GM21619 (cell line): ENCODE results near the gene FEN1.

Source experiments
- ATAC-seq: cut with Tn5 transposase; IDR thresholded peaks from one replicate; pipeline ENCODE4 v1.9.1; 2021; ENCODE audit not compliant: unreplicated experiment

The FEN1 gene

DNA sequence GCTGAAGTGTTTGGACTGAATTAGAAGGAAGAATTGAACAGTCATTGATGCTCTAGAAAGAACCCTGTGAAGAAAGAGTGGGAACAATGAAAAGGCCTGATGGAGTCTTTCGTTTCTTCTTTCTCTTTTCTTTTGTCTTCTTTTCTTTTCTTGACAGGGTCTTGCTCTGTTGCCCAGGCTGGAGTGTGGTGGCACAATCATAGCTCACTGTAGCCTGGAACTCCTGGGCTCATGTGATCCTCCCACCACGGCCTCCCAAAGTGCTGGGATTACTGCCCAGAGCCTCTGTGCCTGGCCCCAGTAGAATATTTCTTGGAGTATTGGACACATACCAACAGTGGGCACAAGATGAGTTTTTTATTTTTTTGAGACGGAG, 1.1 kb downstream of the FEN1 start:
- no peak for ATAC-seq

DNA sequence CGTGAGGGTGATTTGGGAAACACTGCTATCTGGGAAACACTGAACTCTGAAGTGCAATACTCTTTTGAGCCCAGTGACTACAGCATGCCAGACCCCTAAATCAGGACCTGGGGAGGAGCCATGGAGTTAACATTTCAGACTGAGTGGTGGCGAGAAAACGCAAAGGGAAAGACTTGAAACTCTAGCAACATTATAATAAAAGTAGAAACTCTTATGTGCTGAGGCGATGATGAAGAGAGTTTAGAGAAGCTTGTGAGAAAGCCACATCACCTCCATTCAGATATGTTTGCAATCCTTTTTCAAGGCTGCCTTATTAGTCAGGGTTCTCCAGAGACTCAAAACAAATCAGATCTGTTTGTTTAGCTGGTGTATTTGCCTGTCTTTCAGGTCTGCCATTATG, 1.9 kb downstream of the FEN1 start:
- ATAC-seq, result no peak

DNA sequence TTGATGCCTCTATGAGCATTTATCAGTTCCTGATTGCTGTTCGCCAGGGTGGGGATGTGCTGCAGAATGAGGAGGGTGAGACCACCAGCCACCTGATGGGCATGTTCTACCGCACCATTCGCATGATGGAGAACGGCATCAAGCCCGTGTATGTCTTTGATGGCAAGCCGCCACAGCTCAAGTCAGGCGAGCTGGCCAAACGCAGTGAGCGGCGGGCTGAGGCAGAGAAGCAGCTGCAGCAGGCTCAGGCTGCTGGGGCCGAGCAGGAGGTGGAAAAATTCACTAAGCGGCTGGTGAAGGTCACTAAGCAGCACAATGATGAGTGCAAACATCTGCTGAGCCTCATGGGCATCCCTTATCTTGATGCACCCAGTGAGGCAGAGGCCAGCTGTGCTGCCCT, 2.7 kb downstream of the FEN1 start:
- no peak for ATAC-seq

DNA sequence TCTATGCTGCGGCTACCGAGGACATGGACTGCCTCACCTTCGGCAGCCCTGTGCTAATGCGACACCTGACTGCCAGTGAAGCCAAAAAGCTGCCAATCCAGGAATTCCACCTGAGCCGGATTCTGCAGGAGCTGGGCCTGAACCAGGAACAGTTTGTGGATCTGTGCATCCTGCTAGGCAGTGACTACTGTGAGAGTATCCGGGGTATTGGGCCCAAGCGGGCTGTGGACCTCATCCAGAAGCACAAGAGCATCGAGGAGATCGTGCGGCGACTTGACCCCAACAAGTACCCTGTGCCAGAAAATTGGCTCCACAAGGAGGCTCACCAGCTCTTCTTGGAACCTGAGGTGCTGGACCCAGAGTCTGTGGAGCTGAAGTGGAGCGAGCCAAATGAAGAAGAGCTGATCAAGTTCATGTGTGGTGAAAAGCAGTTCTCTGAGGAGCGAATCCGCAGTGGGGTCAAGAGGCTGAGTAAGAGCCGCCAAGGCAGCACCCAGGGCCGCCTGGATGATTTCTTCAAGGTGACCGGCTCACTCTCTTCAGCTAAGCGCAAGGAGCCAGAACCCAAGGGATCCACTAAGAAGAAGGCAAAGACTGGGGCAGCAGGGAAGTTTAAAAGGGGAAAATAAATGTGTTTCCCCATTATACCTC, 3.3 kb downstream of the FEN1 start:
- no peak for ATAC-seq

DNA sequence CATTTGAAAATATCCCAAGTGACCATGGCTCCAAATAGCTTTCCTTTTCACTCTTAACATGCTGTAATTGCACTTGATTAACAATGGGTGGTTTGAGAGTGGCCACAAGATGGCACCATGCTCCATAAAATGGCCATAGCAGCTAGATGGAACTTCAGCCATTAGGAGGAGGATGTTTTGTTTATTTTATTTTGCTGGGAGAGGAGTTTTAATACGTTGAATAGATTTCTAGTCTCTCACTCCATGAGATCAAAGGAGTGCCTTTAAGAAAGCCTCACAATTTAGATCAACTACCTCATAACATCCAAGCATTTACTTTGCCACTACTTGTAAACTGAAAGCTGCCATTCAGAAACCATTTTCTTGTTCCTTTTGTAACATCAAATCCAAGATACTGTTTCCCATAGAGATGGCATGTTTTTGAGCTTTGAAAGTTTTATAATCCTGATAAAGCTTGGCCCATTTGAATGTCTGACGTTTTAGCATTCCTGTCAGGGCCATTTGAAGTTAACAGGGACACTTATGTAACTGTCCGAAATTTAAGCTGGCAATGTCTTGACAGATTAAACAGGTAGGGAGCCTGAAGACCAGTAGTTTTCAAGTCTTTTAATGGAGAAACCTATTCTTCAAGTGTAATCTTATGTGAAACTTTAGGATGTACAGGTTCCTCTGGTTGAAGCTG, 4.7 kb downstream of the FEN1 start:
- no peak for ATAC-seq

DNA sequence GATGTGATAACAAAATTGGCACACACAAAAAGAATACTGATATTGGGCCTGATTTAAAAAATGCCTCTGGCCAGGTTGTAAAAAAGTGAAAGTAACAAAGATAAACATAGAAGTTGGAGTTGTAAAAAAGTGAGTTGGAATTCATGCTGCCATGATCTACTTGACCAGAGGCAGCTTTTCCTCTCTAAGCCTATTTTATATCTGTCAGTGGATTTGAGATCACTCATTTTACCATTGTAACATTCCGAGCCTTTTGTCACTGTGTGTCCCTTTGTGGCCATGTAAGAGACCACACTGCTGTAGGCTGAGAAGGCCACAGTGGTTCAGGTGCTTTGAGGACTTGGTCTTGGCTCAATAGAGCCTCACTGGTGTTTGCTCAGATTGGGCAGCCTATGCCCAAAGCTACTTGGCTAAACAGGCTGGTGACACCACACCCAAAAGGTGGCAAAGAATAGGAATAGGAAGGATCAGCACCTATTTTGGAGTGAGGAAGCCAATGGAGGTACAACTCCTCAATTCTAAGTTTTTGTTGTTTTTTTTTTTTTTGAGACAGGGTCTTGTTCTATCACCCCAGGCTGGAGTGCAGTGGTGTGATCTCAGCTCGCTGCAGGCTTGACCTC, 7.1 kb downstream of the FEN1 start:
- ATAC-seq, result no peak

DNA sequence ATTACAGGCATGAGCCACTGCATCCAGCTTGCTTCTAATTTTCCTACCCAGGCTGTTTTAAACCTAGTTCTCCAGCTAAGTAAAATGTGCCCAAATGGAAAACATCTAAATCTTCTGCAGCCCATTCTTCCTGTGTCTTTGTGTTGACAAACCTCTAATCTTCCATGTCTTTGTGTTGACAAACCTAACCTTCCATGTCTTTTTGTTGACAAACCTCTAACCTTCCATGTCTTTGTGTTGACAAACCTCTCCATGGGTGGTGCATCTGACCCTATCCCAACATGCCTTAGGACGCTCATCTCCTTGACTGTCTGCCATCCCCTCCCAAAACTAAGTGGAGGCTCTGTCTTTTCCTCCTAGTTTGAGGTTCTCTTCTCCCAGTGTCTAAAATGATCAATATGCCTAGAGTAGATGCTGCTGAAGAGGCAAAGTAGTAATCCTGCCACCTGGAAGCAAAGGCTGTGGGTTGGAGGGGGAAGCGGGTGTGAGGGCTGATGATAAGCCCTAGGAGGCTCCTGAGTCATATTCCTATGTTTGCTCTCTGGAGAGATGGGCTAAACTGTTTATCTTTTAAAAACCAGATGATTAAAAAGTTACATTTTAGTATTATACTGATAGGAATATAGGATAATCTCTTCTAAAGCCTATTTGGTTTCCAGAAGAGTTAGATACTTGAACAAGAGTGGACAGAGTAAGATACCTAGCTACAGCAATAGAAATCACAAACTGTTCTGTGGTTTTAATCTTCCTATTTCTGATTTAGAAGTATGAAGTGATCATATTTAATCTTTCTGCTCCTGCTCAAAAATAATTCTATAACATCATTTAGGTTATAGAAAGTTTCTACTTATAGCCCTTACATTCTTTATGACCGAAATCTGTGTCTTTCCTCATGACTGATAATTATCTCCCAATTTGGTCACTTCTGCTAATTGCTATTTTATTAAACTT, 7.9 kb downstream of the FEN1 start:
- no peak for ATAC-seq

DNA sequence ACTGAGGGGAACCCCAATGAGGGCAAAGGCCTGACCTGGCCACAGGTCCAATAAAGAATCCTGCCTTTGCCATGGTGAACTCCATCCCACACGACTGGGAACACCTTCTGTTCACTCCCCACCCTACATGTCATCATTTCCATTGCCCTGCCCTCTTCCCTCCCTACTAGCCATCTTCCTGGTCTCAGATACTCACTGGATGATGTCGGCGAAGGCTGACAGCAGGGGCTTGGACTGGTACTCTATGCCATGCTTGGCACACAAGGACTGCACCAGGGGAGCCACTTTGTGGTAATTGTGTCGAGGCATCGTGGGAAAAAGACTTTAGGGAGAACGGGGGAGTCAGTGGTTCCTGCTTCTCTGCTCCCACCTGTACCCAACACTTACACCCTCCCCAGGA, 9.9 kb downstream of the FEN1 start:
- ATAC-seq, result no peak

DNA sequence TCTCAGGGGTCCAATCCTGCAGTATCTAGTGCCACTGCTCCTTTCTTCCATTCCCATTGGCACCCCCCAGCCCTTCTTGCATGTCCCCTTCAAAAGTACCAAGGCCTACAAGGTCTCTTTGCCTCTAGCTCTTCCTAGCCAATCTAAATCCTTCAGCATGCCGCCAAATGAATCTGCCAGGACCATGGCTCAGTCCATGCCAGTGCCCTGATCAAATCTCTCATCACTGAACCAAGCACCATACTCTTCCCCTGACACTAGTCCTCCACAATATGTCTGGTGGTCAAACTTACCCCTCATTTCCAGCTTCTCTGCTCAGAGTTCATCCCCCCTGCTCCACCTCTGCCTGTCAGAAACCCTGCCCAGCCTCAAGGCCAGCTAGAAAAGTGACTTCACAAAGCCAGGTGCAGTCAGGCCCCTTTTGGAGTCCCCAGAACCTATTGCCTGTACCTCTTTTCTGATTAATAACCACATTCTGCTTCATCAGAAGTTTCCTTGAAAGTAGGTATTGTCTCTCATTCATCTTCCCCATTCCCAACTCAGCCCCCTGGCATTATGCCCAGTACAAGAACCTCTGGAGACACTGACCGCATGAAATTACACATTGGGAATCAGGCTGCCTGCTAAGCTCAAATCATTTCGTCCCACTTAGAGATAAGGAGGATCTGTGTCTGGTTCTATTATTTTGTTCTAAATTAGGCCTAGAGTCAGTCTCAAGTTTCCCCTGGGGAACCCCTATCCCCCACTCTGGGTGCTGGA, 11.4 kb downstream of the FEN1 start:
- no peak for ATAC-seq

DNA sequence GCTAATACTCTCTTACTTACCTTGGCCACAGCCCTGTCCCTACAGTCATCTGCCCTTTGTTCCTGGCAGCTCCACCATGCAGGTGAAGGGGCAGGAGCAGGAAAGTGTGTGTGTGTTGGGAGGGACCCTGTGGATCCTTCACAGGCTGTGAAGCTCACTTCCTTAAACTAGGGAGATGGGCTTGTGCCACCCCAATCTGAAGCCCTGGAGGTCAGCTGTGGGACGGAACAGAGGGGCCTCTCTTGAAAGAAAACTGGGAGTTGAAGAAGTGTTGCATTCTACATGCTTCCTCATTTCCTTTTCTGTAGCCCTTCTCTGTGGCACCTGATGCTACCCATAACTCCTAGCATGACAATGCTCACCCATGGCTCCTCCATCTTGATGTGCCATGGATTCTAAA, 12.4 kb downstream of the FEN1 start:
- ATAC-seq, result no peak

DNA sequence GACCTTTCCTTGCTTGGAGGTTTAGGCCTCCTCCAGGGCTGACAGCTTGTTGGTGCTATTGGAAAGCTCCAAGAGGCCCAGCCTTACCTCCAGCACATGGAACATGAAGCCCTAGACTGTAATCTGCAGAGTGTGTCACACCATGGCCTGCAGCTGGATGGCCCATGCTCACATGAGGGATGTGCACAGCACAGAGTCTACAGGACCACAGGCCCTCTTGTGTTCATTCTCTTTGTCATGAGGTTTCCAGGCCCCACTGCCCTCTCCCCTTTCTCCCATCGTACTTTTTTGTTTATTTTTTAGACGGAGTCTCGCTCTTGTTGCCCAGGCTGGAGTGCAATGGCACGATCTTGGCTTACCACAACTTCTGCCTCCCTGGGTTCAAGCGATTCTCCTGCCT, 14.1 kb downstream of the FEN1 start:
- no peak for ATAC-seq

DNA sequence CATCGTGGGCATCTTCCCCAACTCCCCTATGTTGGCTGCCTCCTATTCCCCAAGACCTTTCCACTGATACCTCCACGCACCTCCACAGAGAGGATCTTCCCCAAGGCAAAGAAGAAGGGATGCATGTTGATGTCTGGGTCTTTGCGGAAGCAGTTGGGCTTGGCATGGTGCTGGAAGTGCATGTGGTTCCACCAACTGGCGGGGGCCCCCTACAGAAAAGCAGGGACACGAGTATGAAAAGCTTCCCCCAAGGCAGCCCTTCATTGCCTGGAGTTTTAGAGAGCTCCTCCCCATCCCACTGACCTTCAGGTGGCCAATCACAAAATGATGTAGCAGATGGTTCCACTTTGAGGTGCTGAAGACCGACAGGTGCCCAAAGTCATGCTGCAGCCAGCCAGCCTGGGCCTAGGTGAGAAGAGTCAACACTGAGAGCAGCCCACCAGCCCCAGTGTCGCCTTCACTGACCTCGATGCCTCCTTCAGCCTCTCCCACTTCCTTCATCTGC, 18.0 kb downstream of the FEN1 start:
- no peak for ATAC-seq

DNA sequence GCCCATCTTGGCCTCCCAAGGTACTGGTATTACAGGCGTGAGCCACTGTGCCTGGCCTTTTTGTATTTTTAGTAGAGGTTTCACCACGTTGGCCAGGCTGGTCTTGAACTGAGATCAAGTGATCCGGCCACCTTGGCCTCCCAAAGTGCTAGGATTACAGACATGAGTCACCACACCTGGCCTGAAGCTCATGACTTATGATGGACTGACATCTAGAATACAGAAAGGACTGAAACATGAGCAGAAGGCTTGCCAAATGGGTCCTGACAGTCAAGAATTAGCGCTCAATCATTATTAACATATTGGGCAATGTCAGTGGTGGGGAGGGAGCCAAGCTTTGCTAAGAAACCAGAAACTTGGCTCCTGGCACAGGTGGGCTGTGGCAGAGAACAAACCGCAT, 19.1 kb downstream of the FEN1 start:
- ATAC-seq, result no peak

DNA sequence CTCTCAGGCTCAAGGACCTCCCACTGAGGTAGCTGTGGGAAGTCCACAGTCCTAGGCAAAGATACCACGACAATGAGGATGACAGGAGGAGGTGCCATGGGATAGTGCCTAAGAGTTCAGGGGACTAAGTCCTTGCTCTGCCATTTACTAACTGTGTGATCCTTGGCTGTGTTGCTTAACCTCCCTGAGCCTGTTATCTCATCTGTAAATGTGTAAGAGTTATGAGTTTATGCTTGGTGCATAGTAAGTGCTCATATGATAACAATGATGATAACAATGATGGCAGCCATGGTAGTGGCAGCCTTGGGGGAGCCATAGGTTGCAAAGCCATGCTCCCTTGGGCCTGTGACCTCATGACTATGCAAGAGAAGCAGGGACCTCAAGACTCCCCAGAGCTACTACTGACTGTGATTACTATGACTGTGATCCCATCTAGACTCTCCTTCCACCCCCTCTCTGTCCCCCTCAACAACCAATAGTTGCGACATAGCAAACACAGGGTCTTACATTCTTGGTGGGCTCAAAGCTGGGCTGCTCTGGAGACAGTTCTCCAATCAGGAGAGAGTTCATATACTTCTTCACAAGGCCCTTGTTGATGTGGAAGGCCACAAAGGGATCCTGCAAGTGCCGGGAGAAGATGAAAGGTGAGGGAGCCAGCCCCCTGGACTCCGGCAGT, 20.2 kb downstream of the FEN1 start:
- no peak for ATAC-seq

DNA sequence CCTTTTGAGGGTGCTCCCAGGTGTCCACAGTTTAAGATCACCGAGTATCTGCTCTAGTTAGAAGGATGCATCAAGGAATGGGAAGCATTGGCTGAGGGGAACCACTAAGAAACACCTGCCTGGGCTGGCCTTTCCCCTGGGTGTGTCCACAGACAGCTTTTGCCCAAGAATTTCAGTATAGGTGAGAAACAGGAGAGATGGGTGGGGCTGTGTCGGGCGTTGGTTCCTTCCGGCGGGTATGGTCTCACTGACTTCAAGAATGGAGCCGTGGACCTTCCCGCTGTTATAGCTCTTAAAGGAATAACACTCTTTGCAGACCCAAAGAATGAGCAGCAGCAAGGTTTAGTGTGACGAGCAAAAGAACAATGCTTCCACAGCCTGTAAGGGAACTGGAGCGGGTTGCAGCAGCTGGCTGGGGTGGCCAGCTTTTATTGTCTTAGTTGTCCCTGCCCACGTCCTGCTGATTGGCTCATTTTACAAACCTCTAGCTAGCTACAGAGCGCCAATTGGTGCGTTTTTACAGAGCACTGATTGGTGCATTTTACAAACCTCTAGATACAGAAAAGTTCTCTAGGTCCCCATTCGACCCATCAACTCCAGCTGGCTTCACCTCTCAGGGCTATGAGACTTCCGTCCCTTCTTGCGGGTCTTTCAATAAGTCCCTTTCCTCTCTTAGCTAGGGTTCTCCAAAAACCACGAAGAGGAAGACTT, 21.7 kb downstream of the FEN1 start:
- ATAC-seq, result peak; percentile 2

DNA sequence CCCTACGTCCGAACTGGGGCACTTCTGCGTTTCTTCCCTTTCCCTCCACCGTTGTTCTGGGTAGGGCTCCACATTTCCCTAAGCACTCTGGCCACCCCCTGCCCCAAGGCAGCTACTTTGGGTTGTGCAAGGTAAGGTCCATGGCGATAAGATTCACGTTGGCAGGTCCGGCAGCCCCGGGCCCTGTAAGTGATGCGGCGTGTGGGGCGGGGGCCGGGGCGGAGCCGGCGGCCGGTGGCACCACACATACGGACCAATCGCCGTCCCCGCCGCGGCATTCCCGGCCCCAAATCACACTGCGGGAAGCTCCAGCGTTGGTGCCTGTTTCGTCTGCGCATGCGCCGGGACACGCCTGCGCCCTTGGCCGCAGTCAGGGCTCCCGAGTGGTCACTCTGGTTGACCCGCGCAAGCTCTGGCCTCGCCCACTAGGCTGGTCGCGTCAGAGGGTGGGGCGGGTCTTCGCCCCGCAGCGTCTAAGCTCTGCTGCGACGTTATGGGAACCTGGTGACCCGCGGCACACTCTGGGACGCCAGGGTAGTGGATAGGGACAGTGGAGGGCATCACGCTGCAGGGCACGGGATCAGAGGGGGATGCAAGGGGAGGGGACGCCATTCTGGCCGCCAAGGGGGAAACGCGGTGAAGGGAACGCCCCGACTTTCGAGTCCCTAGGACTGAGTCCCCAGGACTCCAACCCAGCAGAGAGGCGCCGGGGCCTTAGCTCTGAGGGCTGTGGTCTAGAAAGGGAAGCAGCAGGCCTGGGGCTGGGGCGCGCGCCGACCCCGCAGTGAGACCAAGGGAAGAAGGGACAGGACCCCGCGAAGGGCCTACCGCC, 22.5 kb downstream of the FEN1 start:
- ATAC-seq, result peak; percentile 56

DNA sequence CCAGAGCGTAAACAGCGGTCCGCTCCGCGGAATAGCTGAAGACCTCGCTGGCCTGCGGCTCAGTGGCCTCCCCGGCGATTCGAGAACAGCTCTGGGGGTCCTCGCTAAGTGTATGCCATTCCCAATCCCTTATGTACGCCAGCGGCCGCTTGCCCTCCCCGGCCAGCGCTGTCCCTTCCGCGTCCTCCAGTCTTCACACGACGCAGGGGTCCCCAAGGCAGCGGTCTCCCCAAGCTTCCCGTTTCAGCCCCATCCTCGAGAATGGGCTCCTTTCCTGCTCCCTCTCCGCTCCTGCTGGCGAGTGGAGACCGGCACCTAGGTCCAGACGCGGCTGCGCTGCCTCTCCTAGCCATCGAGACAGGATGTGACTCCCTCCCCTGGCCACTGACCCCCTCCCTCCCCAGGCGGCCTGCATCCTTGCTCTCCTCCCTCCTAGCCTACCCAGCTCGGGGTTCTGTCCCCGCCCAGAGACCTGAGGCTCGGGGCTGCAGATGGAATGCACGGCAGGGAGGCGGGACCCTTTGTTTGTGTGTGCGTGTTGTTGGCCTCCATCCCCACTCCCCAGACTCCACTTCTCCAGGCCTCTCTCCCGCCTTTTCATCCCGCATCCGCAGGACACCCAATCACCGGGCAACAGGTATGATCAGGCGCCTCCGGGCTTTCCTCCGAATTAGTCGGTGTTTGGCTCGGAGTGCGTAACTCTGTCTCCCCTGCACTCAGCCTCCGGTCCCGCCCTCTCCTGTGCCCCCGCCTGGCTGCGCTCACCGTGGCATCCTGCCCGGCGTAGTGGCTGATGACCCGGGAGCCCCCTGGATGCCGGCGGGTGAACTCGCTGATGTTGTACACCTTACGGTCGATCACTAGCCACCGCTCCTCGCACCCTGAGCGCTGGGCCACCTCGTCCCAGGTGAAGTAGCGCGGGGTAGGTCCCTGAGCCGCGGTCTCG, 23.4 kb downstream of the FEN1 start:
- peak; percentile 20 for ATAC-seq
